Ovary (tissue), 9 donors: Measurements from ENCODE around the gene CD177. TPM values are rescaled to one million over a fixed set of nuclear protein-coding genes. Genes with fewer than 3 reads are reported as not detected.
"Not testable (repeated sequence)": the region's sequence is repeated elsewhere in the genome, so short reads cannot be mapped to it uniquely, and the experiment has no call there.

Experiments
- DNase-seq, 5 donors: peaks; one replicate each; pipeline ENCODE4 v3.0.0-alpha.2; 2019 to 2020
- H3K27ac ChIP-seq, 2 donors: fragments of 200-600 bp; one replicate each; pipeline versions ENCODE4 v1.5.1 to v1.8.0; 2019 to 2022
- H3K27me3 ChIP-seq: fragments of 200-600 bp; one replicate; pipeline ENCODE4 v1.8.0; 2022
- H3K36me3 ChIP-seq: fragments of 200-600 bp; sonication (generic); one replicate; pipeline ENCODE4 v1.5.1; 2019
- H3K4me1 ChIP-seq: one replicate; pipeline ENCODE4 v1.8.1; 2013; ENCODE audit warnings: mild to moderate bottlenecking, moderate library complexity; ENCODE audit not compliant: insufficient read depth
- H3K4me3 ChIP-seq: fragments of 200-600 bp; sonication (generic); one replicate; pipeline ENCODE4 v1.5.1; 2017
- H3K9me3 ChIP-seq, 2 donors: fragments of 200-600 bp in 1 of 2; sonication (generic) in 1 of 2; one replicate each; pipeline versions ENCODE4 v1.5.1 to v1.8.1; 2013 to 2019; ENCODE audit warnings: mild to moderate bottlenecking in 1 of 2, moderate library complexity in 1 of 2
- EP300 ChIP-seq: sonication (generic); formaldehyde crosslinking; IDR thresholded peaks from one replicate; pipeline ENCODE4 v1.6.1; 2017; ENCODE audit warnings: antibody characterized with exemption
- POLR2A ChIP-seq: fragments of 450-650 bp; IDR thresholded peaks from one replicate; pipeline ENCODE4 v1.6.1; 2017; ENCODE audit warnings: antibody characterized with exemption, mild to moderate bottlenecking, moderate library complexity
- WGBS, 3 donors: extraction: QIAGEN DNeasy Blood & Tissue Kit in 1 of 3; methylation state at CpG; one replicate each; pipeline versions ENCODE4 v1.1.5 to v1.1.7; 2013 to 2017; 5-methylcytosine and 5-hydroxymethylcytosine counted together
- intact Hi-C, 4 donors: fragments of 100-400 bp; cut with DNase I; formaldehyde crosslinking; loops; one replicate each; pipeline versions ENCODE4 v1.11.0 to v1.15.1; 2022 to 2023
- polyA plus RNA-seq, 2 donors: library from polyadenylated mRNA; stranded (reverse); fragments of 200-250 nt in 1 of 2; fragments of 350-450 nt in 1 of 2; fragmentation: Illumina TruSeq in 1 of 2; extraction: RNeasy Lipid Tissue Mini Kit (QIAGEN cat#74804) in 1 of 2; gene quantifications; one replicate each; pipeline ENCODE4 v1.2.3, GENCODE V29; 2013 to 2014
- total RNA-seq, 7 donors: library from RNA; depleted of rRNA in 2 of 7; stranded (reverse); fragments of >200 nt in 2 of 7; fragmentation: NEBNext Ultra II Directional in 3 of 7; extraction: Animal tissue kit (Norgen Biotek cat#: 25700) in 3 of 7; gene quantifications; one replicate each; pipeline versions ENCODE4 v1.1.0 to v1.2.4, GENCODE V29; 2016 to 2023
- TF ChIP-seq, protein P1 (sequence below), 3 donors: fragments of 450-650 bp in 2 of 3; fragments of 200-600 bp in 1 of 3; IDR thresholded peaks; one replicate each; pipeline versions ENCODE4 v1.5.1 to v1.8.0; 2016 to 2022; ENCODE audit warnings: antibody characterized with exemption in 3 of 3, mild to moderate bottlenecking in 1 of 3
- donor health status: DM: no; HTN: no; CAD: no; lungs with moderate emphysema.
- donor health status: DM: no; HTN: no; CAD: no.
- donor health status: Bipolar disorder and iron deficiency.
- donor health status: DM: yes; HTN: yes; CAD: no.
- donor health status: DM: no; HTN: no; CAD: no.
- donor health status: DM: yes; HTN: yes; CAD: no.

The CD177 gene
- total and polyA plus RNA-seq, 9 donors: 0.06 to 0.82 (median 0.18) TPM; not detected in 3

DNA sequence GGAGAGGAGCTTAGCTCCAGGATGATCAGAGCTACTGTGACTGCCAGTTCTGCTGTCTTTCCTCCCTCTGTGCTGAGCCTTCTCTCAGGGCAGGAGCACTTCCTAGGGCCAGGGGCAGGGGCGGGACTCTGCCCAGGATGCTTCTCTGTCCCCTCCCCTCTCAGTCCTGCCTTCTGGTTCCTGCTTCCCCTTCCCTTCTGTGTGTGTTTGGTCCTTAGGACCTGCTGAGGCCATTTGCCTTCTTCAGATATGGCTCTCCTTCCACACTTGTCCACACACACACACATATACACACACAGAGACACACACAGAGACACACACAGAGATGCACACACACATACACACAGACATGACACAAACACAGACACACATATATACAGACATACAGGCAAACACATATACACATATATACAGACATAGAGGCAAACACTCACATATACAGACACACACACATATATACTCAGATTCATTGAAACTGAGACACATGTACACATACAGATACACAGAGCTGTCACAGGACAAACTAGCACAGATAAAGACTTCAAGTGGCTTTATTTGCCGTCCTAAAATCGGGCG, 22.0 kb upstream of the CD177 start:
- DNase-seq: no peak
- TF ChIP-seq POLR2A: no peak
- intact Hi-C loops: no loop called here
- H3K27ac ChIP-seq: no peak overlapping the region
- H3K4me1 ChIP-seq: no peaks in the 10 kb centered on the region
- WGBS, 3 donors: 77 to 82% (median 78%) methylated on average over 4 of the region's 4 CpGs
- H3K9me3 ChIP-seq: no peaks in the 10 kb centered on the region
- H3K36me3 ChIP-seq: no peaks in the 10 kb centered on the region
- no peaks in the 10 kb centered on the region for H3K27me3 ChIP-seq
- H3K4me3 ChIP-seq: no peak overlapping the region

DNA sequence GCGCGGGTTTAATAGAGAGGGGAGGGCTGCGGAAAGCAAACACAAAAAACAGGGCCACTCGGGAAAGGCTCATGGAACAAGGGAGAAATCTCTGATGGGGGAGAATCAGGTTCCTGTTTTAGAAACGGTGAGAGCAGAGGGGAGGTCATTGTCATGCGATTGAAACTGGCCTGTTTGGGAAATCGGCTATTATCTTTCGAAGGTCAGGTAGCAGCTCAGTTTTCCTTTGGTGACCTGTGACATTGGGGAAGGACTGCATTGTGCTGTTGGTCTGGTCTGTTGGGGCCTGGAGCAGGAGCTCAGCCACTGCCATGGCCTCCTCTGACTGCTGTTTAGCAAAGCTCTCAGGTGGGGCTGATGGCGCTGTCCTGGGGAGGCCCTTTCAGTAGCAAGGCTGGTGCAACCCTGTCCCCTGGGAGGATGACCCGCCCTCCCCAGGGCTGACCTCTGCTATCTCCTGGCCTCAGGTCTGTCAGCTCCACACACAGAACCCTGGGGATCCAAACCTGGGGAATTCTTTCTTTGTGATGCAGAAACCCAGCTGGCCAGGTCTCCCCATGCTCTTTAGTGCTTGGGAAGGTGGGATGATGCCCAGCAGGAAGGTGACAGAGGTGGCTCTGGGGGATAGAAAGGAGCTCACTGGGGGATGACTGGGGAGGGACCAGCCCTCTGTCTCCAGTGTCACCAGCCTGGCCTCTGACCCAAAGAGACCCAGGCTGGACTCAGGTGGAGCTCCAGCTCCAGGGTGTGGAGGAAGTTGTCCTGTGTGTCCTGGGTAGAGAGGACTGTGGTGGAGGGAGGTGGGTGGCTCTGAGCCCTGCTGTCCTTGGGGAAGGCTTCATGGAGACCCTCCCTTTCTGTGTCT, 21.2 kb upstream of the CD177 start:
- 66 to 75% (median 69%) methylated on average over 10 of the region's 10 CpGs for WGBS, 3 donors
- no peaks in the 10 kb centered on the region for H3K9me3 ChIP-seq
- H3K36me3 ChIP-seq: no peaks in the 10 kb centered on the region
- no peaks in the 10 kb centered on the region for H3K27me3 ChIP-seq
- intact Hi-C loops: no loop called here
- DNase-seq: no peak
- no peak overlapping the region for H3K27ac ChIP-seq
- TF ChIP-seq, protein P1, sequence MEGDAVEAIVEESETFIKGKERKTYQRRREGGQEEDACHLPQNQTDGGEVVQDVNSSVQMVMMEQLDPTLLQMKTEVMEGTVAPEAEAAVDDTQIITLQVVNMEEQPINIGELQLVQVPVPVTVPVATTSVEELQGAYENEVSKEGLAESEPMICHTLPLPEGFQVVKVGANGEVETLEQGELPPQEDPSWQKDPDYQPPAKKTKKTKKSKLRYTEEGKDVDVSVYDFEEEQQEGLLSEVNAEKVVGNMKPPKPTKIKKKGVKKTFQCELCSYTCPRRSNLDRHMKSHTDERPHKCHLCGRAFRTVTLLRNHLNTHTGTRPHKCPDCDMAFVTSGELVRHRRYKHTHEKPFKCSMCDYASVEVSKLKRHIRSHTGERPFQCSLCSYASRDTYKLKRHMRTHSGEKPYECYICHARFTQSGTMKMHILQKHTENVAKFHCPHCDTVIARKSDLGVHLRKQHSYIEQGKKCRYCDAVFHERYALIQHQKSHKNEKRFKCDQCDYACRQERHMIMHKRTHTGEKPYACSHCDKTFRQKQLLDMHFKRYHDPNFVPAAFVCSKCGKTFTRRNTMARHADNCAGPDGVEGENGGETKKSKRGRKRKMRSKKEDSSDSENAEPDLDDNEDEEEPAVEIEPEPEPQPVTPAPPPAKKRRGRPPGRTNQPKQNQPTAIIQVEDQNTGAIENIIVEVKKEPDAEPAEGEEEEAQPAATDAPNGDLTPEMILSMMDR (IDR thresholded peaks at IDR 0.05): no peak
- TF ChIP-seq POLR2A (no peak), EP300 (no peak)
- H3K4me3 ChIP-seq: no peak overlapping the region
- H3K4me1 ChIP-seq: no peaks in the 10 kb centered on the region

DNA sequence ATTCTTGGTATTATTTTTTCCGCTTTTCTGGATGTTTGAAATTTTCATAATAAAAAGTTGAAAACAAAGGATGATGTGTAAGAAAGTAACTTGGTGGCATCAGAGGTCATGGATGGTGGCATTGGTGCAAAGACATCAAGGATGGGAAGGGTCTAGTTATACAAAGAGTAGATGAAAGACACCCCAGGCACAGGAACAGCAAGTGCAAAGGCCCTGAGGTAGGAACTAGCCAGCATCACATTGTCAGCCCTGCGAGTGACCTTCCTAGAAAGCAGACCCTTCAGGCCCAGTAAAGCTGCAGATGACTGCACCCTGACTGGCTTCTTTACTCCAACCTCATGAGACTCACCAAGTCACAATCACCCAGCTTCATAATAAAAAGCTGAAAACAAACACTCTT, 17.0 kb upstream of the CD177 start:
- H3K36me3 ChIP-seq, intact Hi-C loops, H3K4me1 ChIP-seq, H3K4me3 ChIP-seq, H3K9me3 ChIP-seq, H3K27me3 ChIP-seq, DNase-seq, H3K27ac ChIP-seq: not testable (repeated sequence)
- WGBS, 3 donors: 87 to 95% (median 91%) methylated on average over 2 of the region's 2 CpGs

DNA sequence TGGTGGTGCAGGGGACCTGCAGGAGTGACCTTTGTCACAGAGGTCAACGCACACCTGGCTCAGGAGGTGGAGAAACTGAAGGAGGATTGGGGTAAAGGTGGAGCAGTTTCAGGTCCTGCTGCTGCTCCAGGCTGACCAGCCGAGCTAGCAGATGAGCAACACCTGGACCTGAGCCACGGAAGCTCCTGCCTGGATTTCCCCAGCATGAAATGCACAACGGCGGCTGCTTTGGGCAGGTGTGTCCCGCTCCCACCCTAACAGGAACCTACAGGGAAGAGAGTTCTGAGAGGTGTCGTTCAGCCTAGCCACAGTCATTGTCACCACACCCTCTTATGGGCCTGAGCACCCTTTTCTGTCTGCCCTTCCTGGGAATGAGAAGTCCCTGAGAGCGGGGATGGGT, 15.7 kb upstream of the CD177 start:
- Histone ChIP-seq H3K4me3 (no peak overlapping the region), H3K36me3 (no peaks in the 10 kb centered on the region), H3K9me3 (no peaks in the 10 kb centered on the region), H3K27ac (no peak overlapping the region), H3K27me3 (no peaks in the 10 kb centered on the region), H3K4me1 (no peaks in the 10 kb centered on the region)
- intact Hi-C loops: no loop called here
- 74 to 80% (median 79%) methylated on average over 8 of the region's 8 CpGs for WGBS, 3 donors
- no peak for DNase-seq
- TF ChIP-seq, protein P1 (IDR thresholded peaks at IDR 0.05): no peak
- no peak for TF ChIP-seq POLR2A
- no peak for TF ChIP-seq EP300

DNA sequence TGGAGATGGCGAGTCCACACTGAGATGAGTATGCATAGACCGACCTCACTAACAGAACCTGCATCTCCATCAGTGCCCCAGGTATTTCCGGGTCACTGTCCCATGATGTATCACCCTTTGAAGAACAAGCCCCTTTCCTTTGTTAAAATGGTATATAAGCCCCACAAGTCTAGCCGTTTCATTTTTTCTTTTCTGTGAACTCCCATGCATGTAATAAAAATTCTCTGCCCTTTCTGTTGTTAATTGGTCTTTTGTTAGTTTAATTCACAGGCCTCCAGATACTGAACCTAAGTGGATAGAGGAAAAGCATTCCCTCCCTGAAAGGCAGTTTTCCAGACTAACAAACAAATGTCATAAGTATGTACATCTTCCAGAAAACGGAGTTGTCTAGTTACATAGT, 15.0 kb upstream of the CD177 start:
- no peak overlapping the region for H3K4me3 ChIP-seq
- intact Hi-C loops: no loop called here
- WGBS, 3 donors: 60 to 64% (median 60%) methylated on average over 5 of the region's 5 CpGs

DNA sequence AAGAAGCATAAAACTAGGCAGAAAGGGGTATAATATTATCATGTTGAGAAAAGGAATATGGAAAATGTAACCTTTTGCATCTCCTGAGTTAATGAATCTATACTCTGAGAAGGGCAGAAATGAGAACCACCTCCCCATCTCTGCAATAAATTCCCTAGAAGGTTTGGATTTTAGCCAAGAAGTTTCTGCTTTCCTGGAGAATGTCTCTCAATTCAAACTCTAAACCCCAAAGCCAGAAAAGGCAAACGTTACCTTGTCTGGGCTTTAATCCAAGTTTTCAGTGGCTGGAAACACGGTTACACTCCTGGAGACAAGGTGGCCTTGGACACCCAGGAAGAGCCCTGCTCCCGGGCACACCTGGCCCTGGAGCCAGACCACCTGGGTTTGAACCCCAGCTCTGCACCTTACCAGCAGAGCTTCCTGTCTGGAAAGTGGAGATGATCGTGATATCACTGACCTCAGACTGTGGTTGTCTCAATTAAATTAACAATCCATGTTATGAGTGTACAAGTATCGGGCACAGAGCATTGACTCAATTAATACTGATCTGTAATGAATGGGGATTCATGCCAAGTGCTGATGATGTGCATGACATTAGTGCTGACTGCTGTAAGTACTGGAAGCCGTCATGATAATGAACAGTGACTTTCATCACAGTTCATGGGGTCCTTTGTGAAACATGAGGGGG, 14.1 kb upstream of the CD177 start:
- H3K36me3 ChIP-seq, H3K4me3 ChIP-seq, intact Hi-C loops, H3K9me3 ChIP-seq, H3K27ac ChIP-seq, DNase-seq, H3K4me1 ChIP-seq, H3K27me3 ChIP-seq: not testable (repeated sequence)
- 2 to 15% (median 8%) methylated on average over 4 to 6 of the region's 6 CpGs for WGBS, 3 donors

More for the DNA sequence above, 15.0 kb upstream of the CD177 start:
- Histone ChIP-seq H3K27me3 (no peaks in the 10 kb centered on the region), H3K27ac (no peak overlapping the region), H3K9me3 (no peaks in the 10 kb centered on the region), H3K36me3 (no peaks in the 10 kb centered on the region), H3K4me1 (no peaks in the 10 kb centered on the region)
- no peak for DNase-seq
- TF ChIP-seq, protein P1 (IDR thresholded peaks at IDR 0.05): no peak
- TF ChIP-seq EP300 (no peak), POLR2A (no peak)

DNA sequence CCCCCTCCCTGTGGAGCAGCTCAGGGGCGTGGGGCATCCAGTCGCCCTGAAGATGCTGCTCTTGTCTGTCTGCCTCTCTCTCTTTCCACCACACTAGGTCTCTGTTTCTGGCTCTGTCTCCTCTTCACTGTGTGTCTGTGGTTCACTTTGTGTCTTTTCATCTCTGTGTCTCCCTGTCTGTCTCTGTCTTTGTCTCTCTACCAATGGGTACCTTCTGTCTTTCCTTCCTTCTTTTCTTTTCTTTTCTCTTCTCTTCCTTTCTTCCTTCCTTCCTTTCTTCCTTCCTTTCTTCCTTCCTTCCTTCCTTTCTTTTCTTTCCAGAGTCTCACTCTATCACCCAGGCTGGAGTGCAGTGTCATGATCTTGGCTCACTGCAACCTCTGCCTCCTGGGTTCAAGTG, 13.4 kb upstream of the CD177 start:
- H3K9me3 ChIP-seq, H3K27ac ChIP-seq, H3K4me3 ChIP-seq, DNase-seq, H3K4me1 ChIP-seq, H3K27me3 ChIP-seq, intact Hi-C loops, H3K36me3 ChIP-seq: not testable (repeated sequence)
- WGBS, 3 donors: 27 to 62% (median 55%) methylated on average over 2 of the region's 2 CpGs

DNA sequence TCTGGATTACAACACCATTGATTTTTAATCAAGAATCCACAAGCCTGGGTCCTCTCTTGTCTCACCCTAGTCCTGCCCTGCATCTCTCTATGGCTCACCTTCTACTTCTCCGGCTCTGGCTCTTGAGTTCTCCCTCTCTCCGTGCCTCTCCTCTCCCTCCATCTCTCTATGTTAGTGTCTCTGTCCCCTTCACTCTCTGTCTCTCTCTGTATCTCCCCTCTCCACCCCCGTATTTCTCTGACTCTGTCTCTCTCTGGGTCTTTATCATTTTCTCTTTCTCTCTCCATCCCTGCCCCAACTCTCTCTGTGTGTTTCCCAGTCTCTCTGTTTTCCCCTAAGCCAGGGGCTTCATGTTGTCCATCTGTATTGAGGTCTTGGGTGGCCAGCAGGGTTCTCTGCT, 12.4 kb upstream of the CD177 start:
- WGBS, 3 donors: 75 to 87% (median 77%) methylated on average over 3 of the region's 3 CpGs
- intact Hi-C loops, H3K4me1 ChIP-seq, H3K9me3 ChIP-seq, H3K4me3 ChIP-seq, H3K36me3 ChIP-seq, DNase-seq, H3K27me3 ChIP-seq, H3K27ac ChIP-seq: not testable (repeated sequence)
